Hepatocyte (in vitro differentiated cells): ENCODE results near the gene GAS2. TPM values are rescaled to one million over a fixed set of nuclear protein-coding genes. Genes with fewer than 3 reads are reported as not detected.

Source experiments
- DNase-seq: peaks from one replicate; pipeline ENCODE4 v3.0.0-alpha.2; 2016; ENCODE audit warnings: low spot score
- H2AFZ ChIP-seq: fragments of 200-600 bp; sonication (generic); 2 replicates; pipeline ENCODE4 v1.6.0; 2016; ENCODE audit warnings: antibody characterized with exemption, mild to moderate bottlenecking
- H3K27ac ChIP-seq: fragments of 200-600 bp; sonication (generic); 2 replicates; pipeline ENCODE4 v1.5.1; 2016; ENCODE audit warnings: mild to moderate bottlenecking
- H3K27me3 ChIP-seq: fragments of 200-600 bp; sonication (generic); 2 replicates; pipeline ENCODE4 v1.6.1; 2016
- H3K36me3 ChIP-seq: fragments of 200-600 bp; sonication (generic); replicated peaks from 2 replicates; pipeline ENCODE4 v1.5.1; 2016; ENCODE audit warnings: low read depth; ENCODE audit not compliant: insufficient read depth
- H3K4me1 ChIP-seq: fragments of 200-600 bp; sonication (generic); 2 replicates; pipeline ENCODE4 v1.5.1; 2016; ENCODE audit warnings: mild to moderate bottlenecking, moderate library complexity; ENCODE audit not compliant: insufficient read depth
- H3K4me2 ChIP-seq: fragments of 200-600 bp; sonication (generic); 2 replicates; pipeline ENCODE4 v1.6.0; 2016
- H3K4me3 ChIP-seq: fragments of 200-600 bp; sonication (generic); 2 replicates; pipeline ENCODE4 v1.5.1; 2016; ENCODE audit warnings: mild to moderate bottlenecking
- H3K79me2 ChIP-seq: fragments of 200-600 bp; sonication (generic); 2 replicates; pipeline ENCODE4 v1.6.0; 2017; ENCODE audit warnings: mild to moderate bottlenecking
- H3K9me2 ChIP-seq: fragments of 200-600 bp; sonication (generic); replicated peaks from 2 replicates; pipeline ENCODE4 v1.6.0; 2017; ENCODE audit warnings: mild to moderate bottlenecking; ENCODE audit not compliant: insufficient read depth
- H3K9me3 ChIP-seq: fragments of 200-600 bp; sonication (generic); 2 replicates; pipeline ENCODE4 v1.5.1; 2016; ENCODE audit warnings: low read depth, mild to moderate bottlenecking
- H4K20me1 ChIP-seq: fragments of 200-600 bp; sonication (generic); 2 replicates; pipeline ENCODE4 v1.6.0; 2016; ENCODE audit warnings: mild to moderate bottlenecking; ENCODE audit not compliant: insufficient read depth, poor library complexity, severe bottlenecking
- CTCF ChIP-seq: fragments of 200-600 bp; sonication (generic); IDR thresholded peaks from 2 replicates; pipeline ENCODE4 v1.5.1; 2016; ENCODE audit warnings: antibody characterized with exemption, mild to moderate bottlenecking; ENCODE audit not compliant: poor library complexity
- EZH2 ChIP-seq: fragments of 200-600 bp; sonication (generic); IDR thresholded peaks from 2 replicates; pipeline ENCODE4 v1.6.1; 2016; ENCODE audit warnings: antibody characterized with exemption, mild to moderate bottlenecking, borderline replicate concordance
- EZH2phosphoT487 ChIP-seq: fragments of 200-600 bp; sonication (generic); IDR thresholded peaks from one replicate; pipeline ENCODE4 v1.6.1; 2018; ENCODE audit warnings: antibody characterized with exemption, mild to moderate bottlenecking, low read depth, moderate library complexity; ENCODE audit not compliant: unreplicated experiment, severe bottlenecking
- WGBS: methylation state at CpG from one replicate; pipeline ENCODE4 v1.1.6; 2016; ENCODE audit warnings: low lambda C conversion rate; ENCODE audit errors: missing lambda C conversion rate; 5-methylcytosine and 5-hydroxymethylcytosine counted together
- polyA plus RNA-seq: library from polyadenylated mRNA; unstranded; fragments of >200 nt; fragmentation: Nextera tagmentation; extraction: Ambion mirVana; gene quantifications from 2 replicates; pipeline ENCODE4 v1.2.1, GENCODE V29; 2016
- small RNA-seq: library from RNA; depleted of rRNA; stranded (forward); fragments of <200 nt; gene quantifications from one replicate; pipeline ENCODE3, GENCODE V24; 2014
- total RNA-seq: library from RNA; depleted of rRNA; stranded (reverse); fragments of >200 nt; gene quantifications from 2 replicates; pipeline ENCODE4 v1.2.3, GENCODE V29; 2014

The GAS2 gene
- total and polyA plus RNA-seq, 2 experiments from 2014 or later, result 13.3 to 37.0 TPM

DNA sequence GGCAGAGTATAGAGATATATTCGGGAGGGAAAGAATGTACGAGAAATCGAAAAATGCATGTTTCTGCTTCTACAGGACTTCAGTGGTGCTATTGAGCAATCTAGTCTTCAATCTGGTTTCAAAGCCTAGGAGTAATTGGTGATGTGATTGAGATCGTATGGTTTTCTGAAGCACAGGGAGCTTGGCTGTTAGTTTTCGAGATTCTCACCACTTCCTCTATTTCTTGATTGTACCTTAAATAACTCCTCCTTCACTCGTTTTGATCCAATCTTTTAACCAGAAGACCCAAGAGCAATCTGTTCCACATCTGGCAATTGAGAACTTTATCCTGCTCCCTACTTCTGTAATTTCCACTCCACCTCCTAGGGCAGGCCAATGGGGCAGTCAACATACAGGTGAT, 193.3 kb downstream of the GAS2 start:
- no peak for DNase-seq
- TF ChIP-seq EZH2 (no peak), EZH2phosphoT487 (no peak), CTCF (no peak)
- WGBS, result 89% methylated on average over 6 of the region's 6 CpGs
- no peaks in the 10 kb centered on the region for H3K27me3 ChIP-seq
- no peaks in the 10 kb centered on the region for H3K9me2 ChIP-seq
- H3K27ac ChIP-seq, result no peak overlapping the region
- no peak overlapping the region for H3K4me2 ChIP-seq
- no peaks in the 10 kb centered on the region for H3K9me3 ChIP-seq
- no peak overlapping the region for H3K4me3 ChIP-seq
- H3K4me1 ChIP-seq, result no peaks in the 10 kb centered on the region
- no peaks in the 10 kb centered on the region for H3K79me2 ChIP-seq
- no peaks in the 10 kb centered on the region for H4K20me1 ChIP-seq
- no peaks in the 10 kb centered on the region for H3K36me3 ChIP-seq
- H2AFZ ChIP-seq, result no peak overlapping the region

DNA sequence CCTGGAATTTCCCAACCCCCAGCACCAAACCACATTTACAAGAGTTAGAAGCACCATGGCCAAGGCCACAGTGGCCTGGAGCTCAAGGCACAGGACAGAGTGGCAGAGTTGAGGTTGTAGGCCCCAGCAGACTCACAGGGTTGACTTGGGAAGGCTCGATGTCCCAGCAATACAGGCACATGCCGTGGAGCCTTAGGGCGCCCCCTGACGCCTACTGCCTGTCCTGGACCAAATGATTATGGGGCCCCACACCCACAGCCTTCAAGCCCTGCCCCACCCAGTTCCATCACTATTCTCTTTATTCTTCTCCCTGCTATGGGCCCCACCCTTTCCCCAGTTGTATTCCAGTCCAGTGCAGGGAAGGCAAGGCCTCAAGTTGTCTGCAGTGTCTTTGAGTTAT, 193.8 kb downstream of the GAS2 start, which contains the start of gene CCDC179:
Gene CCDC179, minus strand, starts transcription at position 234 of the 400 bp plus-strand sequence. Its CDS starts 53 bp downstream, at position 181.
- WGBS, result 100% methylated on average over 4 of the region's 4 CpGs
- no peaks in the 10 kb centered on the region for H3K9me3 ChIP-seq
- H3K4me3 ChIP-seq, result no peak within 1 kb of the TSS
- H3K9me2 ChIP-seq, result no peaks in the 10 kb centered on the region
- H3K4me1 ChIP-seq, result no peaks in the 10 kb centered on the region
- no peak within 1 kb of the TSS for H3K4me2 ChIP-seq
- TF ChIP-seq CTCF, result no peak
- no peak for TF ChIP-seq EZH2phosphoT487
- TF ChIP-seq EZH2, result no peak
- no peak for DNase-seq
- H4K20me1 ChIP-seq, result no peaks in the 10 kb centered on the region
- H3K27me3 ChIP-seq, result no peaks in the 10 kb centered on the region
- no peaks in the 10 kb centered on the region for H3K36me3 ChIP-seq
- H3K79me2 ChIP-seq, result no peaks in the 10 kb centered on the region
- no peak within 1 kb of the TSS for H2AFZ ChIP-seq
- H3K27ac ChIP-seq, result no peak within 1 kb of the TSS

Small RNAs within 50 kb of the gene (small RNA-seq; reads per million reads assigned to genes)
- gene RNA5SP338, result not detected

Other genes starting within 250 kb of the GAS2 start
- 14.9 and 16.4 TPM in 2 replicates for gene FANCF, start 40.8 kb upstream of the GAS2 start, total RNA-seq
- gene FANCF, start 40.8 kb upstream of the GAS2 start, polyA plus RNA-seq, result 9.9 and 10.8 TPM in 2 replicates
- gene SVIP, start 163.2 kb downstream of the GAS2 start, total RNA-seq, result 13.2 and 13.4 TPM in 2 replicates
- 13.4 and 14.9 TPM in 2 replicates for gene SVIP, start 163.2 kb downstream of the GAS2 start, polyA plus RNA-seq
- not detected in 2 replicates for gene CCDC179, start 193.9 kb downstream of the GAS2 start, total RNA-seq
- gene CCDC179, start 193.9 kb downstream of the GAS2 start, polyA plus RNA-seq, result 0.40 TPM in 1 of 2 replicates, not detected in the other